ENCODE data around the gene ARHGAP44.
"Not testable (repeated sequence)": the region's sequence is repeated elsewhere in the genome, so short reads cannot be mapped to it uniquely, and the experiment has no call there.

Gene ARHGAP44

GRCh38 chr17:12966413-12966812 lies 177.1 kb downstream of the ARHGAP44 start:
- Mint-ChIP-seq H3K27ac (no peak overlapping the region), H3K4me1 (peaks cover 5% of the 10 kb centered on the region), H3K4me3 (no peak overlapping the region), H3K27me3 (ENCODE audit: low read depth, poor library complexity) (peaks cover 19% of the 10 kb centered on the region), H3K9me3 (no peaks in the 10 kb centered on the region), H3K36me3 (ENCODE audit: low read depth) (peaks cover 15% of the 10 kb centered on the region)
- DNase-seq: no peak
- TF ChIP-seq CTCF (IDR thresholded peaks at IDR 0.05): no peak

GRCh38 chr17:12967962-12968361 lies 178.7 kb downstream of the ARHGAP44 start:
- peaks cover 5% of the 10 kb centered on the region for H3K4me1 Mint-ChIP-seq
- no peaks in the 10 kb centered on the region for H3K9me3 Mint-ChIP-seq
- peaks cover 11% of the 10 kb centered on the region for H3K36me3 Mint-ChIP-seq (ENCODE audit: low read depth)
- DNase-seq: no peak
- TF ChIP-seq CTCF (IDR thresholded peaks at IDR 0.05): no peak
- no peak overlapping the region for H3K4me3 Mint-ChIP-seq
- H3K27me3 Mint-ChIP-seq (ENCODE audit: low read depth, poor library complexity): peaks cover 25% of the 10 kb centered on the region
- H3K27ac Mint-ChIP-seq: no peak overlapping the region

- DNase-seq: no peak
- TF ChIP-seq CTCF (IDR thresholded peaks at IDR 0.05): no peak
- Mint-ChIP-seq H3K4me1 (peaks cover 12% of the 10 kb centered on the region), H3K9me3 (no peaks in the 10 kb centered on the region), H3K27me3 (ENCODE audit: low read depth, poor library complexity) (peaks cover 46% of the 10 kb centered on the region), H3K36me3 (ENCODE audit: low read depth) (no peaks in the 10 kb centered on the region), H3K27ac (no peak overlapping the region), H3K4me3 (peak overlapping the region; percentile 76)
Observed at GRCh38 chr17:12973496-12974004, 184.3 kb downstream of the ARHGAP44 start.

- H3K27ac Mint-ChIP-seq: no peak overlapping the region
- peak overlapping the region; percentile 78 for H3K4me3 Mint-ChIP-seq
- H3K4me1 Mint-ChIP-seq: peaks cover 12% of the 10 kb centered on the region
- no peaks in the 10 kb centered on the region for H3K36me3 Mint-ChIP-seq (ENCODE audit: low read depth)
- peak; percentile 67 for DNase-seq
- peaks cover 46% of the 10 kb centered on the region for H3K27me3 Mint-ChIP-seq (ENCODE audit: low read depth, poor library complexity)
- no peak for TF ChIP-seq CTCF (IDR thresholded peaks at IDR 0.05)
- H3K9me3 Mint-ChIP-seq: no peaks in the 10 kb centered on the region
Observed at GRCh38 chr17:12974005-12974531, 184.8 kb downstream of the ARHGAP44 start.

- TF ChIP-seq CTCF (IDR thresholded peaks at IDR 0.05): no peak
- Mint-ChIP-seq H3K9me3 (no peaks in the 10 kb centered on the region), H3K4me1 (peaks cover 12% of the 10 kb centered on the region), H3K4me3 (no peak overlapping the region), H3K27ac (peak overlapping the region; percentile 48), H3K36me3 (ENCODE audit: low read depth) (no peaks in the 10 kb centered on the region), H3K27me3 (ENCODE audit: low read depth, poor library complexity) (peaks cover 36% of the 10 kb centered on the region)
- no peak for DNase-seq
Observed at GRCh38 chr17:12977008-12977751, 187.9 kb downstream of the ARHGAP44 start.

- H3K27ac Mint-ChIP-seq; DNase-seq; H3K9me3 Mint-ChIP-seq; H3K4me3 Mint-ChIP-seq; H3K36me3 Mint-ChIP-seq (ENCODE audit: low read depth): not testable (repeated sequence)
- peaks cover 25% of the 10 kb centered on the region for H3K27me3 Mint-ChIP-seq (ENCODE audit: low read depth, poor library complexity)
- H3K4me1 Mint-ChIP-seq: peaks cover 12% of the 10 kb centered on the region
Observed at GRCh38 chr17:12978787-12979186, 189.5 kb downstream of the ARHGAP44 start.

Measured in nephron progenitor cell (in vitro differentiated cells).